ENCODE measurements around the gene EIF4B.

EIF4B gene

DNA sequence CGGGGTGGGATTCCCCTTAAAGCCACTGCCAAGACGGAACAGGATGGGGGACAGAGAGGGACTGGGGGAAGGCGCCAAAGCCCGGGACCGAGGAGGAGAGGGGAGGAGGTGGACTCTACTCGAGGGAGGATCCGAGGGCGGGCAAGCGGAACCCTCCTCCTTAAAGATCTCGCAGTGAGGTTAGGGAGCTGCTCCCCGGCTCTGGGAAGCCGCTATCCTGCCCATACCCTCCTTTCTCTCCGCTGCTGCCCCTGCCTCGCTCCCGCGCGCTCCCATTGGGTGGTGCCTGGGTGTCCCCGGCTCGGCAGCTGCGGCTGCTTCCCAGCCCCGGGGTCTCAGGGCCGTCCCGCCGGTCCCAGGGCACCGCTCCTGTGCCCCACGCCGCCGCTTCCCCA is 40.9 kb upstream of the EIF4B start:
- no peaks in the 10 kb centered on the region for H3K79me1 ChIP-seq (ENCODE audit: low read depth, low read length)
- H2BK5ac ChIP-seq (ENCODE audit: low read length): no peak overlapping the region
- WGBS, 2 donors (ENCODE audit: extremely low coverage in 2 of 2, insufficient read length in 2 of 2, insufficient replicate concordance in 1 of 2): no CpG with 5 or more reads among the region's 28 CpGs
- H3K27me3 ChIP-seq (ENCODE audit: control insufficient read depth in 3 of 3, insufficient read depth in 3 of 3, low read depth in 1 of 3, low read length in 3 of 3): peaks cover 0 to 13% (median 0%) of the 10 kb centered on the region in 3 experiments
- no peaks in the 10 kb centered on the region for H3K36me3 ChIP-seq (replicated peaks in 1 of 2; ENCODE audit: control insufficient read depth in 2 of 2, insufficient read depth in 2 of 2, low read length in 2 of 2)
- H2BK120ac ChIP-seq (ENCODE audit: low read depth, low read length): peak overlapping the region; percentile 72
- peak overlapping the region; percentile 75 for H3K9ac ChIP-seq (ENCODE audit: low read depth, low read length, poor library complexity)
- H3K4me2 ChIP-seq (ENCODE audit: insufficient read depth, low read length, poor library complexity, severe bottlenecking): peak overlapping the region; percentile 72
- peaks cover 0 to 10% of the 10 kb centered on the region in 2 donors for H3K4me1 ChIP-seq (ENCODE audit: control insufficient read depth in 2 of 2, insufficient read depth in 1 of 2, low read depth in 1 of 2, low read length in 2 of 2)
- H4K8ac ChIP-seq (ENCODE audit: low read depth, low read length): peak overlapping the region; percentile 89
- peak overlapping the region; percentile 86 for H3K4ac ChIP-seq (ENCODE audit: low read length)
- peak overlapping the region; percentile 97 for H3K14ac ChIP-seq (ENCODE audit: low read length)
- peak overlapping the region in 1 of 2 donors; percentile 37 for H3K4me3 ChIP-seq (ENCODE audit: low read length in 2 of 2)
- peak overlapping the region; percentile 33 for H3K27ac ChIP-seq (replicated peaks; ENCODE audit: low read length)
- H2AFZ ChIP-seq (ENCODE audit: low read length): peak overlapping the region; percentile 82
- H4K91ac ChIP-seq (ENCODE audit: low read depth, low read length, poor library complexity): peak overlapping the region; percentile 81
- peak overlapping the region; percentile 99 for H3K18ac ChIP-seq (ENCODE audit: low read length)
- H2BK12ac ChIP-seq (ENCODE audit: low read length): peak overlapping the region; percentile 90
- DNase-seq (ENCODE audit: low spot score): no peak
- H3K23ac ChIP-seq (ENCODE audit: low read depth, low read length, poor library complexity): peak overlapping the region; percentile 86
- peak overlapping the region; percentile 98 for H2BK15ac ChIP-seq (ENCODE audit: low read length)
- no peak overlapping the region for H2AK5ac ChIP-seq (ENCODE audit: low read depth, low read length)
- no peaks in the 10 kb centered on the region for H3K9me3 ChIP-seq (replicated peaks in 1 of 2; ENCODE audit: control insufficient read depth in 2 of 2, insufficient read depth in 1 of 2, low read depth in 1 of 2, low read length in 2 of 2)

GRCh38 chr12:52969166-52969795 is 37.0 kb upstream of the EIF4B start:
- H3K36me3 ChIP-seq (replicated peaks in 1 of 2; ENCODE audit: control insufficient read depth in 2 of 2, insufficient read depth in 2 of 2, low read length in 2 of 2): no peaks in the 10 kb centered on the region
- no peak overlapping the region for H3K23ac ChIP-seq (ENCODE audit: low read depth, low read length, poor library complexity)
- no peak overlapping the region for H2AFZ ChIP-seq (ENCODE audit: low read length)
- H2BK120ac ChIP-seq (ENCODE audit: low read depth, low read length): no peak overlapping the region
- peaks cover 0 to 14% of the 10 kb centered on the region in 2 donors for H3K4me1 ChIP-seq (ENCODE audit: control insufficient read depth in 2 of 2, insufficient read depth in 1 of 2, low read depth in 1 of 2, low read length in 2 of 2)
- H3K9ac ChIP-seq (ENCODE audit: low read depth, low read length, poor library complexity): no peak overlapping the region
- H3K27me3 ChIP-seq (ENCODE audit: control insufficient read depth in 3 of 3, insufficient read depth in 3 of 3, low read depth in 1 of 3, low read length in 3 of 3): peaks cover 0 to 13% (median 0%) of the 10 kb centered on the region in 3 experiments
- no peaks in the 10 kb centered on the region for H3K9me3 ChIP-seq (replicated peaks in 1 of 2; ENCODE audit: control insufficient read depth in 2 of 2, insufficient read depth in 1 of 2, low read depth in 1 of 2, low read length in 2 of 2)
- no peak overlapping the region for H2BK15ac ChIP-seq (ENCODE audit: low read length)
- H4K8ac ChIP-seq (ENCODE audit: low read depth, low read length): no peak overlapping the region
- no peak overlapping the region for H4K91ac ChIP-seq (ENCODE audit: low read depth, low read length, poor library complexity)
- H3K14ac ChIP-seq (ENCODE audit: low read length): no peak overlapping the region
- H2BK12ac ChIP-seq (ENCODE audit: low read length): no peak overlapping the region
- no peak overlapping the region for H3K4me2 ChIP-seq (ENCODE audit: insufficient read depth, low read length, poor library complexity, severe bottlenecking)
- DNase-seq (ENCODE audit: low spot score): no peak
- no peak overlapping the region for H2AK5ac ChIP-seq (ENCODE audit: low read depth, low read length)
- H3K27ac ChIP-seq (replicated peaks; ENCODE audit: low read length): no peak overlapping the region
- no CpG with 5 or more reads among the region's 12 CpGs for WGBS, 2 donors (ENCODE audit: extremely low coverage in 2 of 2, insufficient read length in 2 of 2, insufficient replicate concordance in 1 of 2)
- H3K4ac ChIP-seq (ENCODE audit: low read length): no peak overlapping the region
- no peak overlapping the region for H3K18ac ChIP-seq (ENCODE audit: low read length)
- no peak overlapping the region for H3K4me3 ChIP-seq (ENCODE audit: low read length in 2 of 2)
- H2BK5ac ChIP-seq (ENCODE audit: low read length): no peak overlapping the region
- no peaks in the 10 kb centered on the region for H3K79me1 ChIP-seq (ENCODE audit: low read depth, low read length)

- Histone ChIP-seq H2BK120ac (ENCODE audit: low read depth, low read length) (no peak overlapping the region), H3K14ac (ENCODE audit: low read length) (no peak overlapping the region), H3K23ac (ENCODE audit: low read depth, low read length, poor library complexity) (no peak overlapping the region), H2BK15ac (ENCODE audit: low read length) (no peak overlapping the region), H2BK5ac (ENCODE audit: low read length) (no peak overlapping the region), H3K4me3 (ENCODE audit: low read length in 2 of 2) (no peak overlapping the region), H3K9me3 (replicated peaks in 1 of 2; ENCODE audit: control insufficient read depth in 2 of 2, insufficient read depth in 1 of 2, low read depth in 1 of 2, low read length in 2 of 2) (no peaks in the 10 kb centered on the region), H2BK12ac (ENCODE audit: low read length) (peak overlapping the region; percentile 64), H3K18ac (ENCODE audit: low read length) (no peak overlapping the region), H3K79me1 (ENCODE audit: low read depth, low read length) (no peaks in the 10 kb centered on the region), H3K9ac (ENCODE audit: low read depth, low read length, poor library complexity) (no peak overlapping the region), H4K8ac (ENCODE audit: low read depth, low read length) (no peak overlapping the region), H3K36me3 (replicated peaks in 1 of 2; ENCODE audit: control insufficient read depth in 2 of 2, insufficient read depth in 2 of 2, low read length in 2 of 2) (no peaks in the 10 kb centered on the region), H3K4me1 (ENCODE audit: control insufficient read depth in 2 of 2, insufficient read depth in 1 of 2, low read depth in 1 of 2, low read length in 2 of 2) (peaks cover 0 to 15% of the 10 kb centered on the region in 2 donors), H4K91ac (ENCODE audit: low read depth, low read length, poor library complexity) (no peak overlapping the region), H3K27me3 (ENCODE audit: control insufficient read depth in 3 of 3, insufficient read depth in 3 of 3, low read depth in 1 of 3, low read length in 3 of 3) (peaks cover 0 to 8% (median 0%) of the 10 kb centered on the region in 3 experiments), H2AK5ac (ENCODE audit: low read depth, low read length) (no peak overlapping the region), H2AFZ (ENCODE audit: low read length) (no peak overlapping the region), H3K4ac (ENCODE audit: low read length) (no peak overlapping the region), H3K4me2 (ENCODE audit: insufficient read depth, low read length, poor library complexity, severe bottlenecking) (no peak overlapping the region), H3K27ac (replicated peaks; ENCODE audit: low read length) (no peak overlapping the region)
- WGBS, 2 donors (ENCODE audit: extremely low coverage in 2 of 2, insufficient read length in 2 of 2, insufficient replicate concordance in 1 of 2): no CpG with 5 or more reads among the region's 7 CpGs
- no peak for DNase-seq (ENCODE audit: low spot score)
These were observed 36.3 kb upstream of the EIF4B start for GRCh38 chr12:52969828-52970569.

GRCh38 chr12:52971679-52972329 is 34.5 kb upstream of the EIF4B start:
- Histone ChIP-seq H3K18ac (ENCODE audit: low read length) (peak overlapping the region; percentile 38), H3K27me3 (ENCODE audit: control insufficient read depth in 3 of 3, insufficient read depth in 3 of 3, low read depth in 1 of 3, low read length in 3 of 3) (no peaks in the 10 kb centered on the region), H3K23ac (ENCODE audit: low read depth, low read length, poor library complexity) (no peak overlapping the region), H3K79me1 (ENCODE audit: low read depth, low read length) (no peaks in the 10 kb centered on the region), H3K4me1 (ENCODE audit: control insufficient read depth in 2 of 2, insufficient read depth in 1 of 2, low read depth in 1 of 2, low read length in 2 of 2) (peaks cover 0 to 28% of the 10 kb centered on the region in 2 donors), H2AK5ac (ENCODE audit: low read depth, low read length) (no peak overlapping the region), H3K4me2 (ENCODE audit: insufficient read depth, low read length, poor library complexity, severe bottlenecking) (no peak overlapping the region), H3K9ac (ENCODE audit: low read depth, low read length, poor library complexity) (no peak overlapping the region), H3K9me3 (replicated peaks in 1 of 2; ENCODE audit: control insufficient read depth in 2 of 2, insufficient read depth in 1 of 2, low read depth in 1 of 2, low read length in 2 of 2) (no peaks in the 10 kb centered on the region), H3K27ac (replicated peaks; ENCODE audit: low read length) (no peak overlapping the region), H2BK120ac (ENCODE audit: low read depth, low read length) (no peak overlapping the region), H3K4me3 (ENCODE audit: low read length in 2 of 2) (no peak overlapping the region), H3K4ac (ENCODE audit: low read length) (no peak overlapping the region), H2BK15ac (ENCODE audit: low read length) (no peak overlapping the region), H3K14ac (ENCODE audit: low read length) (no peak overlapping the region), H2AFZ (ENCODE audit: low read length) (no peak overlapping the region), H2BK5ac (ENCODE audit: low read length) (peak overlapping the region; percentile 4), H4K8ac (ENCODE audit: low read depth, low read length) (no peak overlapping the region), H2BK12ac (ENCODE audit: low read length) (peak overlapping the region; percentile 80), H3K36me3 (replicated peaks in 1 of 2; ENCODE audit: control insufficient read depth in 2 of 2, insufficient read depth in 2 of 2, low read length in 2 of 2) (no peaks in the 10 kb centered on the region), H4K91ac (ENCODE audit: low read depth, low read length, poor library complexity) (peak overlapping the region; percentile 81)
- WGBS, 2 donors (ENCODE audit: extremely low coverage in 2 of 2, insufficient read length in 2 of 2, insufficient replicate concordance in 1 of 2): no CpG with 5 or more reads among the region's 8 CpGs
- DNase-seq (ENCODE audit: low spot score): no peak

All from neuronal stem cell (in vitro differentiated cells).